GM13976 (cell line): ENCODE measurements around the gene KMT2B.

Source experiments
- DNase-seq: peaks from one replicate; pipeline ENCODE4 v3.0.0; 2012; ENCODE audit warnings: low spot score
- CTCF ChIP-seq: IDR thresholded peaks from 2 replicates; pipeline ENCODE4 v1.5.1; 2012; ENCODE audit warnings: borderline replicate concordance, mild to moderate bottlenecking; ENCODE audit not compliant: insufficient read depth; ENCODE audit errors: extremely low read depth, missing control alignments, control extremely low read depth
- in situ Hi-C: fragments of 300-500 bp; cut with MboI; formaldehyde crosslinking; loops from one replicate; pipeline ENCODE4 v1.12.0; 2022; ENCODE audit warnings: low sequenced_read_pairs, mixed read lengths, inconsistent platforms; ENCODE audit not compliant: unreplicated experiment

KMT2B gene

GRCh38 chr19:35738021-35738886 lies 20.5 kb downstream of the KMT2B start:
- no peak for TF ChIP-seq CTCF
- in situ Hi-C loops, result no loop called here
- DNase-seq, result no peak

DNA sequence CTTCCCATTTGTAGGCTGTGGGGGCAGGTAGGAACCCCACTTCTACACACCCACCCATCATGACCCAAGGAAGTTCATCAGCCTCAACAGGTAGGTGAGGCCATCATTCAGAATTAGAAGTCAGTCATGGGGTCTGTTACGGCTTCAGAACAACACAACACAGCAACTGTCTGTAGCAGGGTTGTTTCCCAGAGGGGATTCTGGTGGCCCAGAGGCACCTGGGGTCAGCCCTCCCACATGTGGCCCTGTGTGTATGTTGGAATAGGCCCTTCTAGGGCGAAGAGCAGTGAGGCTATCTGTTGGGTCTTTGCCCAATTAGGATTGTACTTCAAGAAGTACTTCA lies 21.1 kb downstream of the KMT2B start:
- DNase-seq, result no peak
- in situ Hi-C loops, result no loop called here
- TF ChIP-seq CTCF, result no peak

DNA sequence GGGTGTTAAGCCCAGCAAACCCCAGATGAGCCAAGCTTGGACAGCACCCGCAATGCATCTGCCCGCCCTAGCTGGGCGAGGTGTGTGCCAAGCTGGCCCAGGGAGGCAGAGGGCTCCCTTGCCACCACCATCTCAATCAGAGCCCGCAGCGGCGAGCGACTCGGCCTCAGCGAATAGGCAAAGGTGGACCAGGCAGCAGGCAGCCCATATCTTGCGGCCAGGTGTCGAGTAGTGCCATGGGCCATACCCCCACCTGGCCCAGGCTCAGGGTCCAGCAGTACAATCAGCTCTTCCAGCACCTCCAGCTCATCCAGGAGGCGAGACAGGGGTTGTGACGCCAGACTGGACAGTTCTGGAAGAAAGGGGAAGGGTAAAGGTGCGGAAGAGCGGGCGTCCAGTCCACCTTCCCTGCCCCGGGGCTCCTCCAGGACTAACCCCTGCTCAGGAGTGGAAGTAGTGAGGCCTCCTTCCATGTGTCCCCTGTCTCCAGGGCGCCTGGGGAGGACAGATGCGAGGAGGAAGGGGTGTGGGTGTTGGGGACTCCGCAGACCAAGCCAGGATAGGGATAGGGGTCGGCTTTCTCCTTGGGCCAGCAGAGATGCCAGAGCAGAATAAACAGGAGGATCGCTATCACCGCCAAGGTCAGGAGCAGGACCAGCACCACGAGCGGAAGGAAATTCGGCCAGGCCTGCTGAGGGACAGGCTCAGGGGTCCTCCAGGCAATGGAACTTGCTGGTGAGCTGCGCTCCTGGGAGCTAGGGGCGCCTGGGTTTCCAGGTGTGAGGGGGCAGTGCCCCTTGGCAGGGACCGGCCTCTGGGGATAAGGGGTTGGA lies 21.7 kb downstream of the KMT2B start:
- in situ Hi-C loops, result no loop called here
- DNase-seq, result no peak
- TF ChIP-seq CTCF, result no peak

- in situ Hi-C loops, result no loop called here
- DNase-seq, result no peak
- TF ChIP-seq CTCF, result no peak
Measured at GRCh38 chr19:35740108-35740422, 22.3 kb downstream of the KMT2B start.

GRCh38 chr19:35740423-35741202 lies 22.8 kb downstream of the KMT2B start:
- peak; percentile 8 for TF ChIP-seq CTCF
- in situ Hi-C loops, result no loop called here

DNA sequence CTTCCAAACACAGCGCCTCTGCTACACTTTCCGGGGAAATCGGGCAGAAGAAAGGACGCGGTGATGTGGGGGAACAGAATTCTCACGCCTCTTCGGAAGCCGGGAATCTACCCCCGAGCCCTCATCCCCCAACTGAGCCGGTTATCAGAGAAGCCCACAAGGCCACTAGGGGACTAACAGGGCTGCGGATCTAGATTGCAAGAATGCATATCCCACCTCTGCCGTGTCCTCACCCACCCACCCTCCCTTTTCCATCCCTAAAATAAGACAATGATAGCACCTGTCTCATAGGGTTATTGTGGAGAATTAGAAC lies 23.4 kb downstream of the KMT2B start:
- in situ Hi-C loops, result no loop called here
- no peak for TF ChIP-seq CTCF
- DNase-seq, result no peak

More at GRCh38 chr19:35740423-35741202, 22.8 kb downstream of the KMT2B start:
- DNase-seq, result peak; percentile 99
